Endothelial cell of umbilical vein (primary cell): ENCODE data around the gene SRPK2. TPM values are rescaled to one million over a fixed set of nuclear protein-coding genes. Genes with fewer than 3 reads are reported as not detected.

Experiments
- BruUV-seq: library from RNA; stranded (reverse); fragments of 400-500 nt; replicated peaks from 2 replicates; lab custom pipeline; 2021; lab: Mats Ljungman, UMichigan
- CTCF ChIA-PET: fragments of 300-600, 350-600 bp; sonication (Branson Sonifier 250); formaldehyde crosslinking; loops from one replicate; lab custom pipeline; 2021; ENCODE audit warnings: antibody characterized with exemption, inconsistent platforms; lab: Charles Lee
- POLR2A ChIA-PET: fragments of 300-600, 350-600 bp; sonication (Branson Sonifier 250); formaldehyde crosslinking; loops from one replicate; lab custom pipeline; 2021; ENCODE audit warnings: antibody characterized with exemption, inconsistent platforms; lab: Charles Lee
- DNase-seq: peaks from one replicate; pipeline ENCODE4 v3.0.0-alpha.2; 2011; ENCODE audit warnings: low read depth, low spot score
- FAIRE-seq: peaks from 2 replicates; lab custom pipeline; 2011; peaks lifted over from hg19 to GRCh38; lab: Jason Lieb, UNC
- H2AFZ ChIP-seq: 2 replicates; pipeline ENCODE4 v1.6.0; 2012; ENCODE audit warnings: low read depth, low read length, control low read depth, inconsistent platforms
- H3K27ac ChIP-seq: 2 replicates; pipeline ENCODE4 v1.5.1; 2011; ENCODE audit warnings: low read depth, mild to moderate bottlenecking, control low read depth, low read length, moderate library complexity; ENCODE audit not compliant: insufficient read depth
- H3K27me3 ChIP-seq, 2 experiments: 2 replicates each; pipeline versions ENCODE4 v1.6.0 to v1.6.1; 2011; ENCODE audit warnings: low read length in 2 of 2, mixed read lengths in 1 of 2; ENCODE audit not compliant: control insufficient read depth in 2 of 2, insufficient read depth in 2 of 2
- H3K36me3 ChIP-seq, 2 experiments: 2 replicates in 1 of 2; 3 replicates in 1 of 2; pipeline ENCODE4 v1.5.1; 2011; ENCODE audit warnings: low read length in 2 of 2, mild to moderate bottlenecking in 1 of 2, moderate library complexity in 1 of 2; ENCODE audit not compliant: control insufficient read depth in 2 of 2, insufficient read depth in 2 of 2; ENCODE audit errors: extremely low read depth in 1 of 2
- H3K4me1 ChIP-seq: 3 replicates; pipeline ENCODE4 v1.5.1; 2011; ENCODE audit warnings: mild to moderate bottlenecking, low read length; ENCODE audit not compliant: control insufficient read depth, insufficient read depth; ENCODE audit errors: extremely low read depth
- H3K4me2 ChIP-seq: 2 replicates; pipeline ENCODE4 v1.6.1; 2011; ENCODE audit warnings: low read length, control low read depth, mixed read lengths; ENCODE audit not compliant: insufficient read depth
- H3K4me3 ChIP-seq, 3 experiments: fragments of 200-600 bp in 1 of 3; sonication (generic), shearing (Covaris generic) in 1 of 3; replicated peaks in 1 of 3; 2 replicates each; pipeline ENCODE4 v1.5.1; 2011 to 2016; ENCODE audit warnings: control low read depth in 3 of 3, low read length in 3 of 3, mild to moderate bottlenecking in 2 of 3, inconsistent platforms in 1 of 3, low read depth in 1 of 3, moderate library complexity in 1 of 3; ENCODE audit not compliant: insufficient read depth in 1 of 3
- H3K79me2 ChIP-seq: 2 replicates; pipeline ENCODE4 v1.6.0; 2012; ENCODE audit warnings: low read length, inconsistent platforms; ENCODE audit not compliant: control insufficient read depth, insufficient read depth
- H3K9ac ChIP-seq: replicated peaks from 2 replicates; pipeline ENCODE3; 2011; ENCODE audit warnings: low read length, control low read depth; ENCODE audit not compliant: insufficient read depth; ENCODE audit errors: extremely low read depth
- H3K9me1 ChIP-seq: replicated peaks from 3 replicates; pipeline ENCODE4 v1.6.0; 2011; ENCODE audit warnings: mild to moderate bottlenecking, low read length; ENCODE audit not compliant: control insufficient read depth, insufficient read depth; ENCODE audit errors: extremely low read depth
- H3K9me3 ChIP-seq: replicated peaks from 2 replicates; pipeline ENCODE4 v1.5.1; 2012; ENCODE audit warnings: low read length, inconsistent platforms; ENCODE audit not compliant: control insufficient read depth, insufficient read depth
- H4K20me1 ChIP-seq: replicated peaks from 2 replicates; pipeline ENCODE3; 2011; ENCODE audit warnings: mild to moderate bottlenecking, low read length; ENCODE audit not compliant: control insufficient read depth, insufficient read depth; ENCODE audit errors: extremely low read depth
- CTCF ChIP-seq, 2 donors: IDR thresholded peaks; 1 replicate in 1 of 2; 2 replicates in 1 of 2; pipeline ENCODE4 v1.5.1; 2011; ENCODE audit warnings: low read length in 2 of 2, mild to moderate bottlenecking in 2 of 2, moderate library complexity in 2 of 2, control low read depth in 1 of 2, inconsistent platforms in 1 of 2, low read depth in 1 of 2; ENCODE audit not compliant: insufficient read depth in 1 of 2; ENCODE audit errors: extremely low read depth in 1 of 2
- EZH2 ChIP-seq: IDR thresholded peaks from 2 replicates; pipeline ENCODE4 v1.6.1; 2012; ENCODE audit warnings: borderline replicate concordance, low read depth, mild to moderate bottlenecking, moderate library complexity, low read length, inconsistent platforms; ENCODE audit not compliant: severe bottlenecking
- FOS ChIP-seq: IDR thresholded peaks from 2 replicates; pipeline ENCODE4 v1.6.1; 2011; ENCODE audit warnings: mild to moderate bottlenecking, low read length, moderate library complexity, borderline replicate concordance; ENCODE audit not compliant: insufficient read depth
- GATA2 ChIP-seq: IDR thresholded peaks from 2 replicates; pipeline ENCODE4 v1.7.0; 2011; ENCODE audit warnings: low read depth, mild to moderate bottlenecking, moderate library complexity, mixed read lengths, low read length; ENCODE audit not compliant: insufficient read length, insufficient read depth
- MAX ChIP-seq: IDR thresholded peaks from 2 replicates; pipeline ENCODE4 v1.6.1; 2011; ENCODE audit not compliant: insufficient read depth, insufficient read length
- MYC ChIP-seq: IDR thresholded peaks from one replicate; pipeline ENCODE4 v1.6.1; 2011; ENCODE audit warnings: mild to moderate bottlenecking, low read depth, low read length
- POLR2A ChIP-seq: IDR thresholded peaks from 2 replicates; pipeline ENCODE4 v1.6.1; 2012; ENCODE audit warnings: low read depth, mild to moderate bottlenecking, control low read depth, low read length
- POLR2AphosphoS5 ChIP-seq: IDR thresholded peaks from 2 replicates; pipeline ENCODE4 v1.6.1; 2012; ENCODE audit warnings: low read depth, mild to moderate bottlenecking, control low read depth, low read length, moderate library complexity; ENCODE audit not compliant: insufficient read depth
- dilution Hi-C: fragments of 300-500 bp; cut with MboI; formaldehyde crosslinking; loops from one replicate; pipeline ENCODE4 v1.15.0; 2019; ENCODE audit warnings: low sequenced_read_pairs; ENCODE audit not compliant: extremely low pct_ligation_motif_present
- intact Hi-C: fragments of 100-400 bp; cut with micrococcal nuclease; formaldehyde crosslinking; loops from one replicate; pipeline ENCODE4 v1.10.0; 2022
- polyA plus RNA-seq, 4 experiments: library from polyadenylated mRNA; depleted of rRNA in 3 of 4; stranded (reverse) in 3 of 4; unstranded in 1 of 4; fragments of >200 nt; gene quantifications; 2 replicates each; pipeline versions ENCODE4 v1.2.1 to v1.2.3, GENCODE V29; 2011 to 2012; ENCODE audit warnings: missing spikeins in 1 of 4
- total RNA-seq: library from RNA; stranded (reverse); gene quantifications from 2 replicates; pipeline ENCODE4 v1.2.3, GENCODE V29; 2021

SRPK2 gene
- total and polyA plus RNA-seq, 2 donors (not counting 3 experiments of a cell fraction or from before 2014, with no cell fraction given), result 13.4 to 55.2 TPM

- Histone ChIP-seq H3K9ac (no peak overlapping the region), H3K27ac (no peak overlapping the region), H3K79me2 (peaks cover 60% of the 10 kb centered on the region), H3K36me3 (no peaks in the 10 kb centered on the region), H3K9me3 (no peaks in the 10 kb centered on the region), H3K4me3 (no peak overlapping the region), H3K27me3 (no peaks in the 10 kb centered on the region), H4K20me1 (peaks cover 10% of the 10 kb centered on the region), H3K4me1 (no peaks in the 10 kb centered on the region), H3K4me2 (no peak overlapping the region), H2AFZ (no peak overlapping the region), H3K9me1 (no peaks in the 10 kb centered on the region)
- no TSS peak for BruUV-seq
- intact Hi-C loops (no loop called here), dilution Hi-C loops (no loop called here)
- no peak for TF ChIP-seq EZH2
- TF ChIP-seq MYC, result no peak
- DNase-seq, result no peak
- CTCF ChIA-PET, result no interaction called here
- POLR2A ChIA-PET, result no interaction called here
- no peak for FAIRE-seq
These were observed 72.0 kb downstream of the SRPK2 start for GRCh38 chr7:105316578-105317344.

- Histone ChIP-seq H3K36me3 (no peaks in the 10 kb centered on the region), H3K27me3 (no peaks in the 10 kb centered on the region), H3K4me2 (no peak overlapping the region), H3K27ac (no peak overlapping the region), H3K4me3 (no peak overlapping the region), H3K9ac (no peak overlapping the region), H2AFZ (no peak overlapping the region), H3K9me3 (no peaks in the 10 kb centered on the region), H3K4me1 (no peaks in the 10 kb centered on the region), H3K79me2 (peaks cover 57% of the 10 kb centered on the region), H4K20me1 (peaks cover 4% of the 10 kb centered on the region), H3K9me1 (no peaks in the 10 kb centered on the region)
- intact Hi-C loops (no loop called here), dilution Hi-C loops (no loop called here)
- FAIRE-seq, result no peak
- no TSS peak for BruUV-seq
- CTCF ChIA-PET, result no interaction called here
- POLR2A ChIA-PET, result no interaction called here
- no peak for DNase-seq
- TF ChIP-seq GATA2, result no peak
- no peak for TF ChIP-seq CTCF (IDR thresholded peaks at IDR 0.05; ENCODE audit: extremely low read depth in 1 of 2, insufficient read depth in 1 of 2, low read depth in 1 of 2, low read length in 2 of 2)
- TF ChIP-seq FOS, result no peak
- no peak for TF ChIP-seq POLR2A
- TF ChIP-seq POLR2AphosphoS5, result no peak
- TF ChIP-seq EZH2, result no peak
- no peak for TF ChIP-seq MAX
These were observed 73.4 kb downstream of the SRPK2 start for GRCh38 chr7:105315357-105315756.
